HL-60 (cell line): ENCODE measurements around the gene CHMP6.

Source experiments
- CTCF ChIP-seq: IDR thresholded peaks from one replicate; pipeline ENCODE4 v1.5.1; 2011; ENCODE audit warnings: low read length, control low read depth, inconsistent platforms; ENCODE audit not compliant: insufficient read depth
- POLR2AphosphoS5 ChIP-seq: IDR thresholded peaks from 2 replicates; pipeline ENCODE4 v1.6.1; 2012; ENCODE audit warnings: low read depth

GRCh38 chr17:80980397-80981061 is 11.1 kb upstream of the CHMP6 start:
- TF ChIP-seq CTCF (no peak), POLR2AphosphoS5 (no peak)
